Esophagus mucosa (tissue), 1 donor: Measurements from ENCODE around the gene PON2. TPM values are rescaled to one million over a fixed set of nuclear protein-coding genes. Genes with fewer than 3 reads are reported as not detected.
A peak's percentile ranks its signal among the peaks of the same experiment; 100 is the strongest.
"Not testable (repeated sequence)": the region's sequence is repeated elsewhere in the genome, so short reads cannot be mapped to it uniquely, and the experiment has no call there.

Experiments
- ATAC-seq: fragments of 200-7000 bp; cut with Tn5 transposase; one replicate; pipeline ENCODE4 v1.9.1; 2020
- total RNA-seq: library from RNA; stranded (reverse); gene quantifications from one replicate; pipeline ENCODE4 v1.2.4, GENCODE V29; 2023
- donor health status: DM: yes; HTN: yes; CAD: no.

The PON2 gene
- total RNA-seq, 1 donor from 2014 or later, result 35.3 TPM

DNA sequence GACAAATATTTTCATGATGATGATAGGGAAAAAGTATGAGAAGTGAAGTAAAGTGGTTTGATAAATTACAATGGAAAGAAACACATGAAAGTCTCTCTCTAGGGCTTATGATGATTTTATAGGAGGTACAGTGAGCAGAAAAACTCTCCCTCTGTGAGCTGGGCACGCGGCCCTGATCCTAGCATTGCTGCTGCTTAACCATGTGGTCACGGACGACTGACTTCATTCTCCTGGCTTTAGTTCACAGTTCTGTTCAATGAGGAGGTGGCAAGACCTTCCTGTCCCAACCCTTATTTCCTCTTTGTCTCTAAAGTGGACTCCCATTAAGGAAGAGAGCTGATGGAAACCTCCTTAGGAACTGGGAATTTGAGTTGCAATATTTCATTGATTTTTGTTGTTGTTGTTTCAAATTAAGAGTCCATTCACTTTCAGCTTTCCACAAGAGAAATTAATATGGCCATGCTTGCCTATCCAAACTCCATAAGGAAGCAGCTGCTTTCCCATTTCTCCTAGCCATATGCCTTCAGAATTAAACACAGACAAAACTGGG, 30.4 kb downstream of the PON2 start:
- no peak for ATAC-seq

- no peak for ATAC-seq
Measured at GRCh38 chr7:95398155-95398940, 36.5 kb downstream of the PON2 start.

DNA sequence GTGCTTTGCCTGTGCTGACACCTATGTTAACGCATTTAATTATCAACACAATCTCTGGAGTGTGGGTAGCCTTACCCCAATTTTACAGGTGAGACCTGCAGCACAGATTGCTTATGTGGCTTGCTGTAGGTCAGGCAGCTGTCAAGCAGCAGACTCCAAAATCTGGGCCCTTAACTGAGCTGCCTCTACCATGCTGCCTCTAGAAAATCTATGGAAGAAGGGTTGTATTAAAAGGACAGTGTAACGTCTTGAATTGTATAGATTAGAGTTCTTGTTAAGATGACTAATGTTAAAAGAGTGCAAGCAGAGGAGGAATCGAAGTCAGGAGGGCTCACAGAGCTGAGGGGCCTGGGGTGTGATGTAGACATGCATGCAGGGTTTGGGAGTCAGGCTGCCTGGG, 37.4 kb downstream of the PON2 start:
- no peak for ATAC-seq

- peak; percentile 93 for ATAC-seq
Measured at GRCh38 chr7:95396136-95397032, 38.4 kb downstream of the PON2 start, which contains the start of gene PON3. TSS of gene PON3 (minus strand) at chr7:95396375. CDS start at chr7:95396350, 25 bp downstream.

- ATAC-seq, result no peak
Measured at GRCh38 chr7:95395755-95396135, 39.1 kb downstream of the PON2 start.

DNA sequence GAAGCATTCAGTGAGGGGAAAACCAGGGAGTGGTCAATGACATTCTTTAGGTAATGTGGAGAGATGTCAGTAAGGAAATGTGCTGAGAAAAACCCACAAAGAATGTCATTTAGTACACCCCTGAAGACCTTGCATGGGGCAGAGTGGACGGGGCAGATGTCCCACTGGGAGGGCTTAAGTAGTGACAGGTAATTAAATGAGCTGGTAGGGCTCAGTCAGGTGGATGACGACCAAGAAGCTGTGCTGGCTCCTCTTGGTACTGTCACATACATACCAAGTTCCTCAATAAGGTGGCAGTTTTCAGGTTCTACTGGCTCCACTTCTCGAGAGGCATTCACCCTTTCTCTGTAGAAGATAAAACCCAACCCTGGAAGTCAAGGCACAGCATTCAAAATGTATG, 40.5 kb downstream of the PON2 start:
- ATAC-seq, result no peak

DNA sequence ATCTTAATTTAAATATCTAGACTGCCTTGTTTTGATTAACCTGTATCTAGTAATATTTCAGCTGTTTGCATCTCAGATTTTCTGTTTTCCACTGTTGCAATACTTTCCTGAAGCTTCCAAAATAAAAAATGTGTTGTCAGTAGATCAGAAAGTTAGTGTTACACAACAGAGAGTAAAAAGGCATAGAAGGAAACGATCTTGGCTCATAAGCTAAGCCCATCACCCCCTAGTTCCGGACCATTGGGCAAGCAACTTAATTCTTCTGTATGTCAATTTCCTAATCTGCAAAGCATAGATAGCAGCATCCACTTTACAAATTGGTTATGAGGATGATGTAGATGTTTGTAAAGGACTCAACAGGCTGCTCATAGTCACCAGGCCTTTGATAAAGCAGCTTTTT, 43.1 kb downstream of the PON2 start:
- no peak for ATAC-seq

DNA sequence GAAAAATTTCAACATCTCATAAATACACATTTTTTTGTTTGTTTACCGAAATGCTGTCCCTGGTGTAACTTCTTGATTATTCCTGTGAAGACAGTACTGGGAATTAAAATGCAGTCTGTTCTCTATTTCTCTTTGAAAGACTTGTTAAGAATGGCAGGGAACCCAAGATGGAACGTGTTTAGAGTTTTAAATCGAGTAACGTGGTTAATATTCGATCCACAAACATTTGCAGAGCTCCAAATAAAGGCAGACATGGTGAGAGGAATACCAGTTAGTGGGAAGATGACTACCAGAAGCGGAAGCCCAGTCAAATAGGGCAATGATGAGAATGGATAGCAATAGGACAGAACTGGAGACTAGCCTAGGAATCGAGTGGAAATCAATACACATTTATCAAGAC, 45.3 kb downstream of the PON2 start:
- no peak for ATAC-seq

DNA sequence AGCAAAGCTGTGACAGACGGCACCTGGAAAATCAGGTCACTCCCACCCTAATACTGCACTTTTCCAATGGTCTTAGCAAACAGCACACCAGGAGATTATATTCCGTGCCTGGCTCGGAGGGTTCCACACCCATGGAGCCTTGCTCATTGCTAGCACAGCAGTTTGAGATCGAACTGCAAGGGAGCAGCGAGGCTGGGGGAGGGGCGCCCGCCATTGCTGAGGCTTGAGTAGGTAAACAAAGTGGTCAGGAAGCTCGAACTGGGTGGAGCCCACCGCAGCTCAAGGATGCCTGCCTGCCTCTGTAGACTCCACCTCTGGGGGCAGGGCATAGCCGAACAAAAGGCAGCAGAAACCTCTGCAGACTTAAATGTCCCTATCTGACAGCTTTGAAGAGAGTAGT, 55.4 kb downstream of the PON2 start:
- ATAC-seq, result not testable (repeated sequence)

DNA sequence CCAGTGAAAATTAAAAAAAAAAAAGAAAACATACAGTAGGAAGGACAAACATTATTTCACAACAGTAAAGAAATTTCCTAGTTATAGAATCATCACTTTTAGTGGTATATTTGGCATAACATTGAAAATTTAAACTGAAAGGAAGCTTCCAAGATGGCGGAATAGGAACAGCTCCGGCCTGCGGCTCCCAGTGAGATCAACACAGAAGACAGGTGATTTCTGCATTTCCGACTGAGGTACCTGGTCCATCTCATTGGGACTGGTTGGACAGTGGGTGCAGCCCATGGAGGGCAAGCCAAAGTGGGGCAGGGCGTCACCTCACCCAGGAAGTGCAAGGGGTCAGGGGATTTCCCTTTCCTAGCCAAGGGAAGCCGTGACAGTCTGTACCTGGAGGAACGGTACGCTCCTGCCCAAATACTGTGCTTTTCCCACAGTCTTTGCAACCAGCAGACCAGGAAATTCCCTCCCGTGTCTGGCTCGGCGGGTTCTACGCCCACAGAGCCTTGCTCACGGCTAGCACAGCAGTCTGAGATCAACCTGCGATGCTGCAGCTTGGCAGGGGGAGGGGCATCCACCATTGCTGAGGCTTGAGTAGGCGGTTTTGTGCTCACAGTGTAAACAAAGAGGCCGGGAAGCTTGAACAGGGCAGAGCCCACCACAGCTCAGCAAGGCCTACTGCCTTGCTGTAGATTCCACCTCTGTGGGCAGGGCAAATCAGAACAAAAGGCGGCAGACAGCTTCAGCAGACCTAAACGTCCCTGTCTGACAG, 58.0 kb downstream of the PON2 start:
- ATAC-seq, result no peak

DNA sequence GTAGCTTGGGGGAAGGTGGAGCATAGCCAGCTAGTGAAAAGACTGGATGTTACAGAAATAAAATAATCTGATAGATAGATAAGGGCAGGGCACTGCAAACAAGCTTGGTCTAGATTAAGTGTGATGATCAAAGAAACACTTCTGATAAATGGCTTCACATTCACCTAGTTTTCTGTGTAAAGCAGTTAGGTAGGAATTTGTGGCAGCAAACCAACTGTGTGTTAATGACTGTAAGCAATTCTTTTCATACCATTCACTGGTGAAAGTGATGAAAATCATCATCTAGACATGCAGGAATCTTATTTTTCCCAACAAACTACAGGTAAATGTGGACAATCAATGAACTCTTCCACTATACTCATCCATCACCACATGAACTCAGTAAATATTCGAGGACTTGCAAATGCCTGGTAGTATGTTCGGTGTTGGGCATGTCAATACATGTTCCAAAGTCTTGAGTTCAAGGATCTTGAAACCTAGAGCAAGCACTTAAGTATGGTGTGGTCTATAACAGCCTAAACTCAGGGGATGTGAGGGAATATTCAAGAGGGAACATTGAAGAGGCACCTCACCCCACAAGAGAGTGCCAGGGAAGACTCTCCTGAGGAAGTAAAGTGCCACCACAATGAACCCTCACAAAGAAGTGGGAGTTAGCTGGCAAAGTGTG, 59.1 kb downstream of the PON2 start:
- no peak for ATAC-seq

GRCh38 chr7:95373323-95373722, 61.5 kb downstream of the PON2 start:
- no peak for ATAC-seq

GRCh38 chr7:95368235-95368634, 66.6 kb downstream of the PON2 start:
- peak; percentile 70 for ATAC-seq

GRCh38 chr7:95367606-95368005, 67.2 kb downstream of the PON2 start:
- ATAC-seq, result peak; percentile 96

DNA sequence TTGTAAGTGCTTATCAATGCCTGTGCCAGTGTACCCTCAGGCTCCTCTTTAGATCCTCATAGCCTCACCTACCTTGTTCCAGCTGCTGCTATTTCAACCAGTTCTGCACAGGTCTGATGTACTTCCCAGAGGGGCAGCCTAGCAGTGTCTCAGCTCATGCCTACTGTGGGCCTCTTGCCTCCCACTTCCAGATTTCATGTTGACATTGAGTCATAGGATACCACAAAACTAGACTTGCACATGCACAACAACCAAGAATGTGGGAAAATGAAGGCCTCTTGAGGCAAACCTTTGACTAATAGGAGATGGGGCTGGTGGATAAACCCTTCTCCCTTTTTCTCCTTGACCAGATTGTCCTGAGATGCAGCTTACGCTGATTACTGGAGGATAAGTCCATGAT, 69.7 kb downstream of the PON2 start:
- no peak for ATAC-seq

DNA sequence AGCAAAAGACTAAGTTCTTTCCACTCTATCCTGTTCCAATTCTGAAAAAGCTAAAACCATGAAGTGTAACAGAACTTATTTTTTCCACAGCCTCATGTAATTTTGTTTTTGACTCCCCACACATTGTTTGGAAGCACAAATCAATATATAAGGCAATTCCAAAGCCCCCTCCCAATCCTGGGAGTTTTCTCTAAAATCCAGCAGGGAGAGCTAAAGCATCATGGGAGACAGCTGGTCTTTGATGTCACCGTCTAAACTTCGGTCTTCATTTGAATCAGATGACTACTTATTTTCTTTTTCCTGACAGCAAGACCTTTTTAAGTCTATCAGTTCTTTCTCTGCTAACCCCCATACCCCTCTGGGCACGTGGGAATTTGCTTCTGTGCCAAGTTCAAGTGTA, 77.2 kb downstream of the PON2 start:
- ATAC-seq, result no peak

Other genes with a start within 250 kb of the PON2 start
- not detected for gene PON1, start 110.5 kb downstream of the PON2 start, total RNA-seq
- gene PON3, start 38.7 kb downstream of the PON2 start, total RNA-seq, result 2.0 TPM
- gene ASB4, start 50.9 kb upstream of the PON2 start, total RNA-seq, result not detected
- gene PDK4, start 161.5 kb upstream of the PON2 start, total RNA-seq, result 1.5 TPM